22Rv1 (cell line): ENCODE measurements around the gene FBXL13.

ENCODE experiments used
- CTCF ChIP-seq: fragments of 450-650 bp; IDR thresholded peaks from 2 replicates; pipeline ENCODE4 v1.5.1; 2017; ENCODE audit warnings: mild to moderate bottlenecking
- ZFX ChIP-seq: fragments of 450-650 bp; IDR thresholded peaks from 2 replicates; pipeline ENCODE4 v1.6.1; 2017; ENCODE audit warnings: antibody characterized with exemption, borderline replicate concordance

- TF ChIP-seq CTCF, result no peak
- TF ChIP-seq ZFX, result no peak
These were observed 101.3 kb downstream of the FBXL13 start for GRCh38 chr7:102973096-102973802.
